GM19099 (cell line): ENCODE measurements around the gene PPP1R26.

Experiments
- POLR2A ChIP-seq: IDR thresholded peaks from 3 replicates; pipeline ENCODE4 v1.6.1; 2011; ENCODE audit warnings: low read depth; ENCODE audit not compliant: insufficient read length; ENCODE audit errors: extremely low read depth

Gene PPP1R26

GRCh38 chr9:135479469-135480052 is at the start of gene PPP1R26:
PPP1R26 (plus strand) TSS chr9:135479782; CDS start chr9:135484511, 4,729 bp downstream.
- TF ChIP-seq POLR2A = no peak

GRCh38 chr9:135437259-135437658 is 42.3 kb upstream of the PPP1R26 start:
- TF ChIP-seq POLR2A = no peak

- TF ChIP-seq POLR2A = no peak
Observed at GRCh38 chr9:135439916-135440315, 39.7 kb upstream of the PPP1R26 start.

GRCh38 chr9:135440620-135441019 is 39.0 kb upstream of the PPP1R26 start:
- no peak for TF ChIP-seq POLR2A

GRCh38 chr9:135442075-135442474 is 37.5 kb upstream of the PPP1R26 start:
- TF ChIP-seq POLR2A = no peak

GRCh38 chr9:135443797-135444425 is 35.7 kb upstream of the PPP1R26 start:
- no peak for TF ChIP-seq POLR2A

GRCh38 chr9:135447126-135447525 is 32.5 kb upstream of the PPP1R26 start:
- TF ChIP-seq POLR2A = no peak

GRCh38 chr9:135448663-135449100 is 30.9 kb upstream of the PPP1R26 start:
- TF ChIP-seq POLR2A = no peak

- no peak for TF ChIP-seq POLR2A
Observed at GRCh38 chr9:135450956-135451355, 28.6 kb upstream of the PPP1R26 start.

GRCh38 chr9:135454737-135455136 is 24.8 kb upstream of the PPP1R26 start:
- no peak for TF ChIP-seq POLR2A

GRCh38 chr9:135455401-135456030 is 24.1 kb upstream of the PPP1R26 start:
- no peak for TF ChIP-seq POLR2A

- no peak for TF ChIP-seq POLR2A
Observed at GRCh38 chr9:135456436-135457104, 23.0 kb upstream of the PPP1R26 start.

GRCh38 chr9:135461936-135462335 is 17.6 kb upstream of the PPP1R26 start:
- no peak for TF ChIP-seq POLR2A

- TF ChIP-seq POLR2A = no peak
Observed at GRCh38 chr9:135463140-135463539, 16.4 kb upstream of the PPP1R26 start.

- TF ChIP-seq POLR2A = no peak
Observed at GRCh38 chr9:135464181-135464580, 15.4 kb upstream of the PPP1R26 start.
